ENCODE data around the gene VTCN1. TPM values are rescaled to one million over a fixed set of nuclear protein-coding genes. Genes with fewer than 3 reads are reported as not detected.

The VTCN1 gene
- total RNA-seq, 1 experiment from 2014 or later: 0.17 TPM

GRCh38 chr1:117137281-117137855 lies 73.4 kb downstream of the VTCN1 start:
- Histone ChIP-seq H3K27me3 (ENCODE audit: insufficient read depth, low read length) (no peaks in the 10 kb centered on the region), H2AFZ (ENCODE audit: low read depth, low read length, poor library complexity, severe bottlenecking) (no peak overlapping the region), H3K9ac (ENCODE audit: low read length) (no peak overlapping the region), H4K20me1 (ENCODE audit: insufficient read depth) (no peaks in the 10 kb centered on the region), H3K4me3 (replicated peaks in 1 of 2; ENCODE audit: low read depth in 1 of 2, low read length in 2 of 2) (no peak overlapping the region), H3K9me3 (ENCODE audit: control insufficient read depth in 1 of 2, insufficient read depth in 1 of 2, low read depth in 1 of 2, low read length in 2 of 2) (no peaks in the 10 kb centered on the region), H3K4me2 (ENCODE audit: low read length) (no peak overlapping the region), H3K9me2 (ENCODE audit: insufficient read depth) (no peaks in the 10 kb centered on the region), H3K27ac (ENCODE audit: low read depth, low read length) (no peak overlapping the region), H3K4me1 (ENCODE audit: control insufficient read depth in 1 of 2, insufficient read depth in 2 of 2, low read length in 2 of 2) (no peaks in the 10 kb centered on the region), H3K79me2 (ENCODE audit: insufficient read depth, low read length) (no peaks in the 10 kb centered on the region), H3K36me3 (ENCODE audit: control insufficient read depth in 1 of 2, insufficient read depth in 2 of 2, low read length in 2 of 2) (no peaks in the 10 kb centered on the region)
- intact Hi-C loops (cut with micrococcal nuclease): no loop called here
- RAD21 ChIA-PET (ENCODE audit: low non-redundant PET in 1 of 2, low total read pairs in 2 of 2, uncharacterized antibody in 2 of 2, unreplicated experiment in 2 of 2): no interaction called here
- no TSS peak for BruUV-seq (replicated peaks)
- no peak for ATAC-seq
- POLR2A ChIA-PET: interaction anchor here (1.4 kb wide), 1 partner anchor 9 kb away, joined by 3 read pairs; no protein-coding TSS in a partner anchor
- no peak for DNase-seq (ENCODE audit: low read depth, low spot score)
- no peak for TF ChIP-seq ATF3 (IDR thresholded peaks at IDR 0.05)
- no peak for TF ChIP-seq POLR2A (IDR thresholded peaks at IDR 0.05; ENCODE audit: borderline replicate concordance, extremely low read depth, insufficient read depth, insufficient read length)
- TF ChIP-seq RAD21 (IDR thresholded peaks at IDR 0.05; ENCODE audit: low read depth): no peak
- TF ChIP-seq ZFX (IDR thresholded peaks at IDR 0.05): no peak
- TF ChIP-seq MAX (IDR thresholded peaks at IDR 0.05): no peak
- TF ChIP-seq ELF1 (IDR thresholded peaks at IDR 0.05; ENCODE audit: borderline replicate concordance, low read depth): no peak
- no peak for TF ChIP-seq EZH2 (IDR thresholded peaks at IDR 0.05)
- no peak for TF ChIP-seq POLR2AphosphoS5 (IDR thresholded peaks at IDR 0.05; ENCODE audit: low read depth, low read length)
- no peak for TF ChIP-seq CTCF (IDR thresholded peaks at IDR 0.05 in 2 of 3, conservative IDR thresholded peaks at IDR 0.05 in 1 of 3; ENCODE audit: borderline replicate concordance in 1 of 3, insufficient read depth in 1 of 3, low read depth in 2 of 3, low read length in 2 of 3)
- TF ChIP-seq JUND (IDR thresholded peaks at IDR 0.05): no peak
- no peak for TF ChIP-seq CBX3 (IDR thresholded peaks at IDR 0.05; ENCODE audit: low read depth)
- no peak for TF ChIP-seq SIN3A (IDR thresholded peaks at IDR 0.05; ENCODE audit: low read depth)
- no peak for TF ChIP-seq REST (IDR thresholded peaks at IDR 0.05; ENCODE audit: low read depth)
- no peak for TF ChIP-seq SRF (IDR thresholded peaks at IDR 0.05; ENCODE audit: low read depth)
- CTCF ChIA-PET: interaction anchor here (1.7 to 1.9 kb wide), 2 partner anchors 9 to 15 kb away, joined by 4 to 7 read pairs; no protein-coding TSS in a partner anchor
